ENCODE measurements around the gene LRMDA. TPM values are rescaled to one million over a fixed set of nuclear protein-coding genes. Genes with fewer than 3 reads are reported as not detected.

LRMDA gene
- total and polyA plus RNA-seq, 2 donors = 7.9 to 17.7 TPM

GRCh38 chr10:75941223-75941801 is 509.9 kb downstream of the LRMDA start:
- no peaks in the 10 kb centered on the region for H3K36me3 ChIP-seq (ENCODE audit: insufficient read depth)
- H3K4me3 ChIP-seq (ENCODE audit: low read depth, low read length) = no peak overlapping the region
- H3K27ac ChIP-seq (ENCODE audit: low read depth) = no peak overlapping the region
- 72% methylated on average over 9 of the region's 9 CpGs for WGBS
- no peak for DNase-seq (ENCODE audit: extremely low spot score)
- no peaks in the 10 kb centered on the region for H3K4me1 ChIP-seq (ENCODE audit: insufficient read depth)

- no peaks in the 10 kb centered on the region for H3K36me3 ChIP-seq (ENCODE audit: insufficient read depth)
- H3K4me1 ChIP-seq (ENCODE audit: insufficient read depth) = no peaks in the 10 kb centered on the region
- no peak overlapping the region for H3K27ac ChIP-seq (ENCODE audit: low read depth)
- DNase-seq (ENCODE audit: extremely low spot score) = no peak
- no peak overlapping the region for H3K4me3 ChIP-seq (ENCODE audit: low read depth, low read length)
- 94% methylated on average over 2 of the region's 2 CpGs for WGBS
These were observed 512.6 kb downstream of the LRMDA start for GRCh38 chr10:75944061-75944460.

GRCh38 chr10:75948583-75948982 is 517.2 kb downstream of the LRMDA start:
- no peak overlapping the region for H3K4me3 ChIP-seq (ENCODE audit: low read depth, low read length)
- H3K36me3 ChIP-seq (ENCODE audit: insufficient read depth) = no peaks in the 10 kb centered on the region
- no peaks in the 10 kb centered on the region for H3K4me1 ChIP-seq (ENCODE audit: insufficient read depth)
- WGBS = 97% methylated on average over 3 of the region's 3 CpGs
- DNase-seq (ENCODE audit: extremely low spot score) = no peak
- no peak overlapping the region for H3K27ac ChIP-seq (ENCODE audit: low read depth)

DNA sequence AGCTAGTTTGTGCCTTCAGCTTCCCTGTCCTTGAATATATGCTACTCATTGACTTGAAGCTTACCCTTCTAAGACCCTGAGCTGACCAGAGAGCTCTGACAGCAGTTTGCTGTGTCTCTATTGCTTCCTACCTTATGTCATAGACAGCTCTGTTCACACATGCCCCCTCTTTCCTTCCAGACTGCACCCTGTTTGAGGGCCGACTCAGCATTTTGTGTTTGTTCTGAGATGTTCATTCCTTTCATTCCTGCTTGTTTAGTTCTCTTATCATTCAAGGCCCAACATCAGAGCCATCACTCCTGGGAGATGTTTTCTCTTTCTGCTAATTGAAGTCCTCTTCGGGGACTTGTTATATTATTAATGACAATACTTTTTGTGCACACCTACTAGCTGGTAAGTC is 518.9 kb downstream of the LRMDA start:
- Histone ChIP-seq H3K36me3 (ENCODE audit: insufficient read depth) (no peaks in the 10 kb centered on the region), H3K27ac (ENCODE audit: low read depth) (no peak overlapping the region), H3K4me1 (ENCODE audit: insufficient read depth) (no peaks in the 10 kb centered on the region), H3K4me3 (ENCODE audit: low read depth, low read length) (no peak overlapping the region)
- DNase-seq (ENCODE audit: extremely low spot score) = no peak
- WGBS = 91% methylated on average over 2 of the region's 2 CpGs

DNA sequence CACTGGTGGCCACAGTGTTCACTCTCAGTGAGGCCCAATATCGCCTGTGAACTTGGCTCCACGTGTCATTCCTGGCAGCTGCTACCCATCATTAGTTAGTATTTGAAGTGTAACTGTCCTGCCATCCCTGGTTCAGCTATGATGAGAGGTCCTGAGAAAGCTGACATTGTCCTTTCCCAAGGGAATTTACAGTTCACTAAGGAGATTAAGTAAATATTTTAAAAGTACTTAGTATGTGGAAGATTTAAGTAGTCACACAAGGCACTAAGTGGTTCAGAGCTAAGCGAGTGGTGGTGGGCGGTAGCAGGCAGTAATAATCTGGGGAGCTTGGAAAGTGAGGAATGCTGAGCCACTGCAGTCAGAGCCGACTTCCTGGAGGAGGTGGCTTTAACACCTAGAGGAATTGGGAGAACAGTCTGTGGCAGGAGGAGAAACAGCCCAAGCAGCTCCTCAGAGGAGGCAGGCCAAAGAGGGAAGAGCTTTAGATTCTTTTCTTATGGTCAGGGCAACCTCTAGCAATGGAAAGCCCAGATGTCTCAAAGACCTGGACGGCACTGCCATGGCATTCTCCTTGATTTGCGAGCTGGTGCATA is 519.7 kb downstream of the LRMDA start:
- no peak for DNase-seq (ENCODE audit: extremely low spot score)
- Histone ChIP-seq H3K4me1 (ENCODE audit: insufficient read depth) (no peaks in the 10 kb centered on the region), H3K36me3 (ENCODE audit: insufficient read depth) (no peaks in the 10 kb centered on the region), H3K27ac (ENCODE audit: low read depth) (no peak overlapping the region), H3K4me3 (ENCODE audit: low read depth, low read length) (no peak overlapping the region)
- WGBS = 79% methylated on average over 7 of the region's 7 CpGs

DNA sequence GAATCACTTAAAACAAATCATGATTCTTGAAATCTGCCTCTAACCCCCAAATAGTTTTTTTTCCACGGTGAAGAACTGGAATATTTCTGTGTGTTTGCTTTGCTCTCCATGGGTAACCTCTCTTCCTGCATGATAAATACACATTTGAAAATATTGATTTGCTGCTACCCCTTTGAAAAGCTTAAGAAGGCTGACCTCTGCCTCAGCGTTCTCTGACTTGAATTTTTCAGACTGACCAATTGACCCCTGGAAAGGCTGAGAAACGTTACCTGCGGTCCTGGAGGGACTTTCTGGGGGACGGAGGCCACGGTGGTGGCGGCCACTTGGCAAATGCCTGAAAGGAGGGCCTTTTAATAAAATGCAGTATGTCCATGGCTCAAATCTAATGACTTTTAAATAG is 520.2 kb downstream of the LRMDA start:
- no peaks in the 10 kb centered on the region for H3K36me3 ChIP-seq (ENCODE audit: insufficient read depth)
- DNase-seq (ENCODE audit: extremely low spot score) = no peak
- H3K4me3 ChIP-seq (ENCODE audit: low read depth, low read length) = no peak overlapping the region
- no peak overlapping the region for H3K27ac ChIP-seq (ENCODE audit: low read depth)
- no peaks in the 10 kb centered on the region for H3K4me1 ChIP-seq (ENCODE audit: insufficient read depth)
- WGBS = 92% methylated on average over 7 of the region's 7 CpGs

GRCh38 chr10:75952093-75952492 is 520.7 kb downstream of the LRMDA start:
- H3K4me1 ChIP-seq (ENCODE audit: insufficient read depth) = no peaks in the 10 kb centered on the region
- 90% methylated on average over 7 of the region's 7 CpGs for WGBS
- H3K27ac ChIP-seq (ENCODE audit: low read depth) = no peak overlapping the region
- no peak overlapping the region for H3K4me3 ChIP-seq (ENCODE audit: low read depth, low read length)
- no peaks in the 10 kb centered on the region for H3K36me3 ChIP-seq (ENCODE audit: insufficient read depth)
- DNase-seq (ENCODE audit: extremely low spot score) = no peak

DNA sequence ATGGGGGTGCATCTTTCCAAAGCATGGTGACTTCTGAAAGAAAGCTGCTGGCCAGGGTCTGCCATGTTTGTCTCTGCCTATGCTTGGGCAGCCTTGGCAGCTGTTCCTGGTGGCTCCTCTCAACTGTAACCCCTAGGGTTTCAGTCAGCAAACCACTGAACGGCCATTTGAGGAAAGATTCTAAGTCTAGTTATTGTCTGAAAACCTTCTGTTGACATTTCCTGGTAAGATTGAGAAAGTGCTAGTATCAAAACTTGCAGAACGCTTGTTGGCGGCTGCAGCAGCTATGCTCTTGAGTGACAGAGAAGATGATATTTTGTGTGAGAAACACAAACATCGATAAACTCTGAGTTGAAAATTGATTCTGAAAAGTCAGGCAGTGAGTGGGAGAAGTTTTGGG is 523.1 kb downstream of the LRMDA start:
- H3K27ac ChIP-seq (ENCODE audit: low read depth) = no peak overlapping the region
- H3K4me3 ChIP-seq (ENCODE audit: low read depth, low read length) = no peak overlapping the region
- H3K36me3 ChIP-seq (ENCODE audit: insufficient read depth) = no peaks in the 10 kb centered on the region
- 84% methylated on average over 4 of the region's 4 CpGs for WGBS
- H3K4me1 ChIP-seq (ENCODE audit: insufficient read depth) = no peaks in the 10 kb centered on the region
- DNase-seq (ENCODE audit: extremely low spot score) = no peak

- H3K4me3 ChIP-seq (ENCODE audit: low read depth, low read length) = no peak overlapping the region
- no peak overlapping the region for H3K27ac ChIP-seq (ENCODE audit: low read depth)
- WGBS = 82% methylated on average over 2 of the region's 2 CpGs
- no peaks in the 10 kb centered on the region for H3K4me1 ChIP-seq (ENCODE audit: insufficient read depth)
- H3K36me3 ChIP-seq (ENCODE audit: insufficient read depth) = no peaks in the 10 kb centered on the region
- no peak for DNase-seq (ENCODE audit: extremely low spot score)
These were observed 524.6 kb downstream of the LRMDA start for GRCh38 chr10:75955973-75956502.

GRCh38 chr10:75956624-75957023 is 525.2 kb downstream of the LRMDA start:
- DNase-seq (ENCODE audit: extremely low spot score) = no peak
- Histone ChIP-seq H3K4me3 (ENCODE audit: low read depth, low read length) (no peak overlapping the region), H3K27ac (ENCODE audit: low read depth) (no peak overlapping the region), H3K4me1 (ENCODE audit: insufficient read depth) (no peaks in the 10 kb centered on the region), H3K36me3 (ENCODE audit: insufficient read depth) (no peaks in the 10 kb centered on the region)
- WGBS = 97% methylated on average over 2 of the region's 2 CpGs

GRCh38 chr10:75957314-75958120 is 526.1 kb downstream of the LRMDA start:
- no peaks in the 10 kb centered on the region for H3K36me3 ChIP-seq (ENCODE audit: insufficient read depth)
- 77% methylated on average over 12 of the region's 12 CpGs for WGBS
- no peaks in the 10 kb centered on the region for H3K4me1 ChIP-seq (ENCODE audit: insufficient read depth)
- H3K27ac ChIP-seq (ENCODE audit: low read depth) = no peak overlapping the region
- no peak for DNase-seq (ENCODE audit: extremely low spot score)
- H3K4me3 ChIP-seq (ENCODE audit: low read depth, low read length) = no peak overlapping the region

DNA sequence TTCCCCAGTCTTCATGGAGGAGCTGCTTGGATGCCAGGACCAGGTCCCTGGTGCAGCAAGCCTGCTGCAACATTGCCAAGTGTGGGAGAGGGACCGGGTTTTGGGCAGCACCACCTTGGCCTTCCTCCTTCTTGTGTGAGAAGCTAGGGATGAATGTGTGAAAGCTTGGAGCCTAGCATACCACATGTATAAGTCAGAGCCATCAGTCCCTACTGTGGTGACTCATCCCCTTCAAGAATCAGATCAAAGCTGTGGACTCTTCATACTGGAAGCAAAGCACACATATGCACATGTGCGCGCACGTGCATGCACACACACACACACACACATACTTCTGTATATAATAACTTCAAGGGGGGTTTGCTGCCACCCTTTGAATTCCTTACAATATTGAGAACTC is 527.8 kb downstream of the LRMDA start:
- H3K27ac ChIP-seq (ENCODE audit: low read depth) = no peak overlapping the region
- no peaks in the 10 kb centered on the region for H3K4me1 ChIP-seq (ENCODE audit: insufficient read depth)
- WGBS = 88% methylated on average over 4 of the region's 4 CpGs
- DNase-seq (ENCODE audit: extremely low spot score) = no peak
- H3K36me3 ChIP-seq (ENCODE audit: insufficient read depth) = no peaks in the 10 kb centered on the region
- no peak overlapping the region for H3K4me3 ChIP-seq (ENCODE audit: low read depth, low read length)

DNA sequence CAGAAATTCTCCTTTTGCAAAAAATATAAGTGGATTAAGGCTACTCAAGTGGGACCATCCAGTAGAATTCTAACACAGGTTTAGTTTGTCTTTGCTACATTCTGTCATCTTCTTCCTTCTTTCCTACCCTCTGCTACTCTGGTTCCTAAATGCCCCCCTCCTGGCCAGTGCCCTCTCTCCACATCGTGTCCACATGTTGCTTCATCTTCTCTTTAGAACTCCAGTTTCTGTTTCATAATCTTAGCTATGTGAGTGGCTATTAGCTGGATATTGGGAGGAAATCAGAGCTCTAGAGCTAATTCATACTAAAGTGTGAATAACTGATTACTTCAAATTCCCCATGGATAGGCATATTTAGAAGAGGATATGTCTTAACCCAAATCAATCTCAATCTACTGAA is 528.5 kb downstream of the LRMDA start:
- no peaks in the 10 kb centered on the region for H3K4me1 ChIP-seq (ENCODE audit: insufficient read depth)
- WGBS = 91% methylated on average over 1 of the region's 1 CpG
- H3K27ac ChIP-seq (ENCODE audit: low read depth) = no peak overlapping the region
- H3K4me3 ChIP-seq (ENCODE audit: low read depth, low read length) = no peak overlapping the region
- DNase-seq (ENCODE audit: extremely low spot score) = no peak
- H3K36me3 ChIP-seq (ENCODE audit: insufficient read depth) = no peaks in the 10 kb centered on the region

Data from urinary bladder (tissue), 4 donors.